ENCODE measurements around the gene FGG. TPM values are rescaled to one million over a fixed set of nuclear protein-coding genes. Genes with fewer than 3 reads are reported as not detected.

Gene FGG
- total and polyA plus RNA-seq, 2 experiments from 2014 or later = not detected

DNA sequence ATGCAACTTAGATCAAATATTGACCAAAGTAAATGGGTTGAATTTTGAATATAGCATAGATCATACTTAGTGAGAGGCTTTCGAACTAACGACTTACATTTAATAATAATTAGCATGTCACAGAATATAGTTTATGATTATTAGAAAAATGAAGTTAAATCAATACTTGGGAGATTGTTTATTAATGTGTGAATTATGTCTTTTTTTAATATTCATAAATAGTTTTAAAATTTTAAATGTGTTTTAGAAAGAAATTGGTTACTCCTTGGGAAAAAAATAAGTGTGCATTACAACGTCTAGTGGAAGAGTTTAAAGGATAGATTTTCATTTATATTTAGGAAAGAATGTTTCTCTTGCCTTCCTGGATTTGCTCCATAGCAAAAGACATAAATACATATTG is 29.2 kb downstream of the FGG start:
- no peaks in the 10 kb centered on the region for H3K9me2 ChIP-seq (ENCODE audit: insufficient read depth)
- in situ Hi-C loops (cut with MboI) = no loop called here
- DNase-seq = no peak
- peaks cover 18% of the 10 kb centered on the region for H3K27me3 ChIP-seq (replicated peaks; ENCODE audit: insufficient read depth)
- TF ChIP-seq EZH2 (IDR thresholded peaks at IDR 0.05; ENCODE audit: insufficient read depth, poor library complexity, severe bottlenecking) (no peak), EZH2phosphoT487 (IDR thresholded peaks at IDR 0.05; ENCODE audit: insufficient read depth, low read depth) (no peak)
- no peak overlapping the region for H2AFZ ChIP-seq
- H3K4me2 ChIP-seq (ENCODE audit: unreplicated experiment) = no peak overlapping the region
- no peak overlapping the region for H3K9ac ChIP-seq
- no peak overlapping the region for H3K4me3 ChIP-seq
- no peaks in the 10 kb centered on the region for H3K36me3 ChIP-seq (ENCODE audit: low read depth)
- no peaks in the 10 kb centered on the region for H4K20me1 ChIP-seq (ENCODE audit: insufficient read depth)
- no peak overlapping the region for H3K27ac ChIP-seq
- no peaks in the 10 kb centered on the region for H3F3A ChIP-seq (ENCODE audit: insufficient read depth)
- H3K79me2 ChIP-seq (ENCODE audit: insufficient read depth) = no peaks in the 10 kb centered on the region
- WGBS, 2 experiments (ENCODE audit: low coverage in 1 of 2, low lambda C conversion rate in 2 of 2, missing lambda C conversion rate in 2 of 2) = 33 to 34% methylated on average over 3 of the region's 3 CpGs
- H3K9me3 ChIP-seq (ENCODE audit: low read depth) = no peaks in the 10 kb centered on the region
- H3K4me1 ChIP-seq (ENCODE audit: insufficient read depth) = no peaks in the 10 kb centered on the region

DNA sequence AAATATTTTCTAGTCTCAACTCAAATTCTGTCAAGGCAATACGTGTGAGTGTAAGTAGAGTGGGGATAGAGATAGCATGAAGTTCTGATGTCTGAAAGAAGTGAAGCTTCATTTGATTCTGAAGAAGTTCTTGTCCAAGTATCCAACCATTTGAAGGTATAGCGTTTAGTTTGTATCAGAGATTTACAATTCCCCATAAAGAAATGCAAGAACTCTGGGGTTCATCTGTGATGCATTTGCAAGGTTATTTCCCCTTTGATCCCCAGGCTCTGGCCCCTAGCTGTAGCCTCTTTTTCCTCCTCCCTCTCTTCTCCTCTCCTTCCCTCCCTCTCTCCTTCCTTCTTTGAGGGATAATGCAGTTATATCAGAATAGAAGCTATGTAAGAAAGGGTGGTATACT is 29.7 kb downstream of the FGG start:
- in situ Hi-C loops (cut with MboI) = no loop called here
- 44 to 52% methylated on average over 2 of the region's 2 CpGs for WGBS, 2 experiments (ENCODE audit: low coverage in 1 of 2, low lambda C conversion rate in 2 of 2, missing lambda C conversion rate in 2 of 2)

GRCh38 chr4:154579927-154580326 is 32.5 kb downstream of the FGG start:
- TF ChIP-seq EZH2phosphoT487 (IDR thresholded peaks at IDR 0.05; ENCODE audit: insufficient read depth, low read depth) = no peak
- no peak for TF ChIP-seq EZH2 (IDR thresholded peaks at IDR 0.05; ENCODE audit: insufficient read depth, poor library complexity, severe bottlenecking)
- Histone ChIP-seq H3K36me3 (ENCODE audit: low read depth) (no peaks in the 10 kb centered on the region), H3K79me2 (ENCODE audit: insufficient read depth) (no peaks in the 10 kb centered on the region), H3K27me3 (replicated peaks; ENCODE audit: insufficient read depth) (peaks cover 21% of the 10 kb centered on the region), H3K9me3 (ENCODE audit: low read depth) (no peaks in the 10 kb centered on the region), H3K4me2 (ENCODE audit: unreplicated experiment) (no peak overlapping the region), H2AFZ (no peak overlapping the region), H3K9ac (no peak overlapping the region), H3K4me3 (no peak overlapping the region), H4K20me1 (ENCODE audit: insufficient read depth) (no peaks in the 10 kb centered on the region), H3F3A (ENCODE audit: insufficient read depth) (no peaks in the 10 kb centered on the region), H3K27ac (no peak overlapping the region), H3K4me1 (ENCODE audit: insufficient read depth) (no peaks in the 10 kb centered on the region), H3K9me2 (ENCODE audit: insufficient read depth) (no peaks in the 10 kb centered on the region)
- no peak for DNase-seq
- in situ Hi-C loops (cut with MboI) = no loop called here

More for the DNA sequence above, 29.7 kb downstream of the FGG start:
- H3K4me3 ChIP-seq = no peak overlapping the region
- no peaks in the 10 kb centered on the region for H3K36me3 ChIP-seq (ENCODE audit: low read depth)
- H3K27ac ChIP-seq = no peak overlapping the region
- H3K4me1 ChIP-seq (ENCODE audit: insufficient read depth) = no peaks in the 10 kb centered on the region
- H3K4me2 ChIP-seq (ENCODE audit: unreplicated experiment) = no peak overlapping the region
- H3K27me3 ChIP-seq (replicated peaks; ENCODE audit: insufficient read depth) = peaks cover 16% of the 10 kb centered on the region
- H3K9ac ChIP-seq = no peak overlapping the region
- H3F3A ChIP-seq (ENCODE audit: insufficient read depth) = no peaks in the 10 kb centered on the region
- H3K79me2 ChIP-seq (ENCODE audit: insufficient read depth) = no peaks in the 10 kb centered on the region
- no peak for DNase-seq
- H2AFZ ChIP-seq = no peak overlapping the region
- no peaks in the 10 kb centered on the region for H3K9me3 ChIP-seq (ENCODE audit: low read depth)
- TF ChIP-seq EZH2 (IDR thresholded peaks at IDR 0.05; ENCODE audit: insufficient read depth, poor library complexity, severe bottlenecking) (no peak), EZH2phosphoT487 (IDR thresholded peaks at IDR 0.05; ENCODE audit: insufficient read depth, low read depth) (no peak)
- no peaks in the 10 kb centered on the region for H4K20me1 ChIP-seq (ENCODE audit: insufficient read depth)
- H3K9me2 ChIP-seq (ENCODE audit: insufficient read depth) = no peaks in the 10 kb centered on the region

- in situ Hi-C loops (cut with MboI) = no loop called here
- Histone ChIP-seq H3K36me3 (ENCODE audit: low read depth) (no peaks in the 10 kb centered on the region), H3K9me2 (ENCODE audit: insufficient read depth) (no peaks in the 10 kb centered on the region), H2AFZ (no peak overlapping the region), H3K27me3 (replicated peaks; ENCODE audit: insufficient read depth) (peaks cover 16% of the 10 kb centered on the region), H3K4me1 (ENCODE audit: insufficient read depth) (no peaks in the 10 kb centered on the region), H3K4me2 (ENCODE audit: unreplicated experiment) (no peak overlapping the region), H3K4me3 (no peak overlapping the region), H3K9me3 (ENCODE audit: low read depth) (no peaks in the 10 kb centered on the region), H3F3A (ENCODE audit: insufficient read depth) (no peaks in the 10 kb centered on the region), H3K79me2 (ENCODE audit: insufficient read depth) (no peaks in the 10 kb centered on the region), H3K9ac (no peak overlapping the region), H4K20me1 (ENCODE audit: insufficient read depth) (no peaks in the 10 kb centered on the region), H3K27ac (no peak overlapping the region)
- 28 to 41% methylated on average over 1 of the region's 1 CpG for WGBS, 2 experiments (ENCODE audit: low coverage in 1 of 2, low lambda C conversion rate in 2 of 2, missing lambda C conversion rate in 2 of 2)
- TF ChIP-seq EZH2phosphoT487 (IDR thresholded peaks at IDR 0.05; ENCODE audit: insufficient read depth, low read depth) (no peak), EZH2 (IDR thresholded peaks at IDR 0.05; ENCODE audit: insufficient read depth, poor library complexity, severe bottlenecking) (no peak)
- DNase-seq = peak; percentile 4
Measured at GRCh38 chr4:154578919-154579318, 33.5 kb downstream of the FGG start.

DNA sequence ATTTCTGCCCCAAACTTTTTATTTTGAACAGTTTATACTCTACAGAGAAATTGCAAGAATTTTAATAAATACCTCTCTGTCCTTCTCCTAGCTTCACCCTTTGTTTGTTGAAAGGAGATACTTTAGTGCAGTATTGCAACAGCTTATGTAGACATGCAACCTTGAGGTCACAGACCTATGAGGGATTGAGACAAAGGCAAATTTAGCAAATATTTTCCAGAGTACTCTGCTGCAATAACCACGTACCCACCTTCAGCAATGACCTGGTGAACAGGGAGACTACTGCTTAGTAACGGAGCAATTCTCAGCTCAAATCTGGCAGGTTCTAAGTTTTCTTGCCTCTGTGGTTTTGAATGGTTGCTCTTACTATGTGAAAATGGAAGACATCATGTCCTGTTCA is 35.1 kb downstream of the FGG start:
- Histone ChIP-seq H3K9me2 (ENCODE audit: insufficient read depth) (no peaks in the 10 kb centered on the region), H3K4me1 (ENCODE audit: insufficient read depth) (no peaks in the 10 kb centered on the region)
- 48 to 54% methylated on average over 2 of the region's 2 CpGs for WGBS, 2 experiments (ENCODE audit: low coverage in 1 of 2, low lambda C conversion rate in 2 of 2, missing lambda C conversion rate in 2 of 2)

More for the DNA sequence above, 35.1 kb downstream of the FGG start:
- H3K79me2 ChIP-seq (ENCODE audit: insufficient read depth) = no peaks in the 10 kb centered on the region
- in situ Hi-C loops (cut with MboI) = no loop called here
- H2AFZ ChIP-seq = no peak overlapping the region
- peaks cover 10% of the 10 kb centered on the region for H3K27me3 ChIP-seq (replicated peaks; ENCODE audit: insufficient read depth)
- no peak overlapping the region for H3K4me3 ChIP-seq
- no peaks in the 10 kb centered on the region for H3K36me3 ChIP-seq (ENCODE audit: low read depth)
- no peak for TF ChIP-seq EZH2 (IDR thresholded peaks at IDR 0.05; ENCODE audit: insufficient read depth, poor library complexity, severe bottlenecking)
- no peaks in the 10 kb centered on the region for H3K9me3 ChIP-seq (ENCODE audit: low read depth)
- no peaks in the 10 kb centered on the region for H4K20me1 ChIP-seq (ENCODE audit: insufficient read depth)
- H3F3A ChIP-seq (ENCODE audit: insufficient read depth) = no peaks in the 10 kb centered on the region
- H3K27ac ChIP-seq = no peak overlapping the region
- no peak overlapping the region for H3K9ac ChIP-seq
- no peak overlapping the region for H3K4me2 ChIP-seq (ENCODE audit: unreplicated experiment)
- no peak for DNase-seq

Data from GM23248 (cell line).